HCT116 (cell line): Measurements from ENCODE around the gene TEX261. TPM values are rescaled to one million over a fixed set of nuclear protein-coding genes. Genes with fewer than 3 reads are reported as not detected.
A peak's percentile ranks its signal among the peaks of the same experiment; 100 is the strongest.

ENCODE experiments used
- ATAC-seq: fragments of 200-7000 bp; cut with Tn5 transposase; 2 replicates; pipeline ENCODE4 v1.9.1; 2020; ENCODE audit warnings: mild to moderate bottlenecking, moderate library complexity
- BruUV-seq: library from RNA; stranded (reverse); fragments of 400-500 nt; replicated peaks from 2 replicates; lab custom pipeline; 2021; lab: Mats Ljungman, UMichigan
- CTCF ChIA-PET: fragments of 300-600 bp; sonication (Branson Sonifier 250); formaldehyde crosslinking; loops from one replicate; lab custom pipeline; 2021; ENCODE audit warnings: antibody characterized with exemption; lab: Charles Lee
- POLR2A ChIA-PET: fragments of 300-600, 350-600 bp; sonication (Branson Sonifier 250); formaldehyde crosslinking; loops from one replicate; lab custom pipeline; 2021; ENCODE audit warnings: antibody characterized with exemption; lab: Charles Lee
- RAD21 ChIA-PET, 2 experiments: fragments of 300-600 bp; sonication (Branson Sonifier 250); formaldehyde crosslinking; loops; one replicate each; lab custom pipeline; 2023; ENCODE audit warnings: low total read pairs in 2 of 2; ENCODE audit not compliant: uncharacterized antibody in 2 of 2, unreplicated experiment in 2 of 2, low non-redundant PET in 1 of 2; lab: Charles Lee
- DNase-seq: peaks from one replicate; pipeline ENCODE4 v3.0.0-alpha.2; 2010; ENCODE audit warnings: low read depth, low spot score
- H2AFZ ChIP-seq: fragments of 200-600 bp; shearing (Covaris generic), sonication (generic); 2 replicates; pipeline ENCODE4 v1.6.1; 2017; ENCODE audit warnings: low read depth, mixed run types, mixed read lengths, antibody characterized with exemption, low read length; ENCODE audit not compliant: poor library complexity, severe bottlenecking
- H3K27ac ChIP-seq: 2 replicates; pipeline ENCODE4 v1.5.1; 2012; ENCODE audit warnings: low read depth, low read length
- H3K27me3 ChIP-seq: fragments of 200-600 bp; sonication (generic); 2 replicates; pipeline ENCODE4 v1.6.1; 2016; ENCODE audit warnings: mixed run types, low read length, mixed read lengths; ENCODE audit not compliant: insufficient read depth
- H3K36me3 ChIP-seq, 2 experiments: fragments of 200-500 bp in 1 of 2; fragments of 200-600 bp in 1 of 2; sonication (Bioruptor generic) in 1 of 2; sonication (generic) in 1 of 2; 2 replicates each; pipeline versions ENCODE4 v1.5.1 to v1.6.1; 2014 to 2016; ENCODE audit warnings: low read length in 2 of 2, inconsistent platforms in 1 of 2, mixed read lengths in 1 of 2, mixed run types in 1 of 2; ENCODE audit not compliant: insufficient read depth in 2 of 2, control insufficient read depth in 1 of 2
- H3K4me1 ChIP-seq, 2 experiments: fragments of 200-600 bp in 1 of 2; sonication (generic) in 1 of 2; 2 replicates each; pipeline versions ENCODE4 v1.5.1 to v1.6.1; 2012 to 2017; ENCODE audit warnings: low read length in 2 of 2, inconsistent platforms in 1 of 2, mild to moderate bottlenecking in 1 of 2, mixed read lengths in 1 of 2, mixed run types in 1 of 2, moderate library complexity in 1 of 2; ENCODE audit not compliant: insufficient read depth in 2 of 2, control insufficient read depth in 1 of 2
- H3K4me2 ChIP-seq: fragments of 200-600 bp; sonication (generic); 2 replicates; pipeline ENCODE4 v1.6.1; 2017; ENCODE audit warnings: mixed run types, low read length, mixed read lengths
- H3K4me3 ChIP-seq, 2 experiments: fragments of 200-600 bp in 1 of 2; sonication (generic) in 1 of 2; replicated peaks in 1 of 2; 2 replicates each; pipeline ENCODE4 v1.5.1; 2011 to 2016; ENCODE audit warnings: low read length in 2 of 2, control low read depth in 1 of 2, low read depth in 1 of 2, mild to moderate bottlenecking in 1 of 2, mixed read lengths in 1 of 2, mixed run types in 1 of 2
- H3K79me2 ChIP-seq: fragments of 200-600 bp; sonication (generic); 2 replicates; pipeline ENCODE4 v1.6.1; 2017; ENCODE audit warnings: mild to moderate bottlenecking, mixed run types, low read length, moderate library complexity, mixed read lengths; ENCODE audit not compliant: insufficient read depth
- H3K9ac ChIP-seq: fragments of 200-600 bp; sonication (generic); 2 replicates; pipeline ENCODE4 v1.6.1; 2016; ENCODE audit warnings: low read length, mixed read lengths
- H3K9me2 ChIP-seq: fragments of 200-600 bp; sonication (generic), shearing (Covaris generic); 2 replicates; pipeline ENCODE4 v1.6.1; 2017; ENCODE audit warnings: mixed run types, mild to moderate bottlenecking, moderate library complexity; ENCODE audit not compliant: insufficient read depth
- H3K9me3 ChIP-seq, 2 experiments: fragments of 200-500 bp in 1 of 2; fragments of 200-600 bp in 1 of 2; sonication (Bioruptor generic) in 1 of 2; sonication (generic) in 1 of 2; 2 replicates each; pipeline ENCODE4 v1.6.1; 2014 to 2017; ENCODE audit warnings: low read length in 2 of 2, mixed read lengths in 2 of 2, inconsistent platforms in 1 of 2, low read depth in 1 of 2, mild to moderate bottlenecking in 1 of 2, mixed run types in 1 of 2, moderate library complexity in 1 of 2; ENCODE audit not compliant: control insufficient read depth in 1 of 2, insufficient read depth in 1 of 2
- H4K20me1 ChIP-seq: fragments of 200-600 bp; sonication (generic), shearing (Covaris generic); 2 replicates; pipeline ENCODE4 v1.6.1; 2017; ENCODE audit warnings: mixed run types, mild to moderate bottlenecking, moderate library complexity; ENCODE audit not compliant: insufficient read depth
- CEBPB ChIP-seq: IDR thresholded peaks from 2 replicates; pipeline ENCODE4 v1.6.1; 2012; ENCODE audit warnings: low read depth
- CTCF ChIP-seq, 3 experiments: fragments of 200-600 bp in 1 of 3; sonication (generic) in 1 of 3; IDR thresholded peaks in 2 of 3; conservative IDR thresholded peaks in 1 of 3; 2 replicates each; pipeline ENCODE4 v1.5.1; 2012 to 2017; ENCODE audit warnings: low read depth in 2 of 3, low read length in 2 of 3, antibody characterized with exemption in 1 of 3, borderline replicate concordance in 1 of 3, control low read depth in 1 of 3, mild to moderate bottlenecking in 1 of 3, mixed read lengths in 1 of 3, mixed run types in 1 of 3, moderate library complexity in 1 of 3; ENCODE audit not compliant: insufficient read depth in 1 of 3
- EGR1 ChIP-seq: IDR thresholded peaks from 2 replicates; pipeline ENCODE4 v1.6.1; 2012; ENCODE audit warnings: low read depth
- EZH2phosphoT487 ChIP-seq: fragments of 200-600 bp; IDR thresholded peaks from 2 replicates; pipeline ENCODE4 v1.6.1; 2018; ENCODE audit warnings: antibody characterized with exemption, borderline replicate concordance
- JUND ChIP-seq: IDR thresholded peaks from 2 replicates; pipeline ENCODE4 v1.6.1; 2012
- MAX ChIP-seq: IDR thresholded peaks from 2 replicates; pipeline ENCODE4 v1.6.1; 2012
- POLR2AphosphoS5 ChIP-seq: IDR thresholded peaks from 2 replicates; pipeline ENCODE4 v1.6.1; 2011; ENCODE audit warnings: mild to moderate bottlenecking, low read depth, low read length, moderate library complexity
- RAD21 ChIP-seq: IDR thresholded peaks from 2 replicates; pipeline ENCODE4 v1.6.1; 2012; ENCODE audit warnings: low read depth, mild to moderate bottlenecking
- ZFX ChIP-seq: fragments of 450-650 bp; IDR thresholded peaks from 2 replicates; pipeline ENCODE4 v1.6.1; 2017
- intact Hi-C: fragments of 100-400 bp; cut with micrococcal nuclease; formaldehyde crosslinking; loops from 2 replicates; pipeline ENCODE4 v1.10.0; 2022
- total RNA-seq: library from RNA; stranded (reverse); gene quantifications from one replicate; pipeline ENCODE4 v1.2.1, GENCODE V29; 2021; ENCODE audit not compliant: unreplicated experiment

The TEX261 gene
- total RNA-seq, 1 experiment from 2014 or later = 37.9 TPM

GRCh38 chr2:70948337-70949003 is 46.2 kb downstream of the TEX261 start:
- Histone ChIP-seq H4K20me1 (no peaks in the 10 kb centered on the region), H3K36me3 (no peaks in the 10 kb centered on the region), H3K9ac (peak overlapping the region; percentile 63), H3K9me2 (no peaks in the 10 kb centered on the region), H3K4me3 (peak overlapping the region; percentile 58 to 59), H3K27ac (peak overlapping the region; percentile 7; the same call in 1 of the 2 replicates), H3K4me1 (peaks cover 16 to 34% of the 10 kb centered on the region in 2 experiments), H3K9me3 (no peaks in the 10 kb centered on the region), H3K79me2 (no peaks in the 10 kb centered on the region; the same call in 1 of the 2 replicates), H3K27me3 (no peaks in the 10 kb centered on the region), H2AFZ (peak overlapping the region; percentile 80), H3K4me2 (peak overlapping the region; percentile 75)
- CTCF ChIA-PET = interaction anchor here (0.6 to 3.9 kb wide), 31 partner anchors 8 to 655 kb away, joined by 3 to 79 read pairs (median 5); partner anchors contain the start of genes ATP6V1B1, FIGLA, PAIP2B and SNRPG
- peak; percentile 71 for DNase-seq
- intact Hi-C loops = loop anchor here (1.0 to 10.0 kb wide), 3 partner anchors 77 to 644 kb away; partner anchors contain the start of gene FAM136A
- RAD21 ChIA-PET = interaction anchor here (0.9 to 1.9 kb wide), 5 partner anchors 73 to 645 kb away, joined by 3 to 8 read pairs (median 4); no protein-coding TSS in a partner anchor
- POLR2A ChIA-PET = interaction anchor here (1.1 to 1.6 kb wide), 2 partner anchors 92 to 143 kb away, joined by 3 read pairs; no protein-coding TSS in a partner anchor
- ATAC-seq = peak; percentile 89
- TF ChIP-seq MAX (peak; percentile 81), CEBPB (no peak), CTCF (IDR thresholded peaks at IDR 0.05 in 2 of 3, conservative IDR thresholded peaks at IDR 0.05 in 1 of 3; ENCODE audit: borderline replicate concordance in 1 of 3, insufficient read depth in 1 of 3, low read depth in 2 of 3, low read length in 2 of 3) (peak; percentile 84 to 90 (median 88)), RAD21 (peak; percentile 41; the same call in 1 of the 2 replicates), JUND (no peak), POLR2AphosphoS5 (peak; percentile 66), EGR1 (no peak), EZH2phosphoT487 (no peak), ZFX (peak; percentile 35; the same call in 1 of the 2 replicates)
- BruUV-seq = no TSS peak
